Ramos (cell line): Measurements from ENCODE around the gene SPEF2.

Source experiments
- in situ Hi-C: fragments of 300-500 bp; cut with MboI; formaldehyde crosslinking; loops from one replicate; pipeline ENCODE4 v1.14.3; 2022; ENCODE audit warnings: low sequenced_read_pairs; ENCODE audit not compliant: unreplicated experiment

Gene SPEF2

GRCh38 chr5:35707659-35708058 is 90.0 kb downstream of the SPEF2 start:
- in situ Hi-C loops: no loop called here

DNA sequence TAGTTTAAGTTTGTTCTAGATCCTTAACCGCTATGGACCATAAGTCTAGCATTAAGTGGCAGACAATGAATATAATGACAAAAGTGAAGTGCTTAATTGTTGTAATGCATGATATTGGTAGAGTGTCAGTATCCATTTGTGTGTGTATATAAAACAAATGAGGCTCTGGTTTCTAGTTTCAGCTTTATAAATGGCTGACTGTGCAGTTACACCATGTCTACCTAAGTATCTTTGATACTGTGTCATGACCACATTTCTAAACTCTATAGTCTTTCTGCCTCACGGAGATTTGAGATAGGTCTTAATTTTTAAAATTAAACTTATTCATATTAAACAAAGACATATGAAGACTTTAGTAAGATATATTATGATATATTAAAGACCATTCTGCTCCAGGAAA is 92.0 kb downstream of the SPEF2 start:
- in situ Hi-C loops: no loop called here

GRCh38 chr5:35717718-35718117 is 100.1 kb downstream of the SPEF2 start:
- in situ Hi-C loops: no loop called here

GRCh38 chr5:35735718-35736117 is 118.1 kb downstream of the SPEF2 start:
- in situ Hi-C loops: no loop called here

DNA sequence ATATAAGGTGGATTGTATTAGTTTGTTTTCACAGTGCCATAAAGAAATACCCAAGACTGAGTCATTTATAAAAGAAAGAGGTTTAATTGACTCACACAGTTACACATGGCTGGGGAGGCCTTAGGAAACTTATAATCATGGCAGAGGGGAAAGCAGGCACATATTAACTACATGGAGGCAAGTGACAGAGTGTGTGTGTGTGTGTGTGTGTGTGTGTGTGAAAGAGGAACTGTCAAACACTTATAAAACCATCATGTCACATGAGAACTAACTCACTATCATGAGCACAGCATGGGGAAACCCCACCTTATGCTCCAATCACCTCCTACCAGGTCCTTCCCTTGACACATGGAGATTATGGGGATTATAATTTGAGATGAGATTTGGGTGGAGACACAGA is 118.6 kb downstream of the SPEF2 start:
- in situ Hi-C loops: no loop called here

DNA sequence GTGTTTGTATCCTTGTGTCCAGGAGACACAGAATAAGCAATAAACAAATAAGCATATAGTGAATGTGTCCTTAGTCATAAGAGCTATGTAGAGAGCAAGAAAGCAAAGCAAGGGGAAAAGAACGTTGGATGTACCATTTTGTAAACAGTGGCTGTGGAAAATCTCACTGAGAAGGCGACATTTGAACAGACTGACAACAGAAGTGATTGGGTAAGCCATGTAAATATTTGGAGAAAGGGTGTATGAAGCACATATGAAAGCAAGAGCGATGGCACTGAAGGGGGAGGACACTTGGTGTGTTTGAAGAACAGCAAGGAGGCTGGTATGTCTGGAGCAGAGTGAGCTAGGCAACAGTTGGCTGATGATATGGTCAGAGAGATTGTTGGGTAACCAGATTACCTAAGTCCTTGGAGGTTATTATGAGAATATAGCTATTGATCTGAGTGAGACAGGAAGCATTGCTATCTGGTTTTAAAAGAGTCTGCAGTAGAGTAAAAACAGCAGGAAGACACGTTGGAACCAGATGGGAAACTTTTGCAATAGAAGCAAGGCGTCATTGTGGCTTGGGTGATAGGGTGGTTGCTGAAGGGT is 123.6 kb downstream of the SPEF2 start:
- in situ Hi-C loops: no loop called here

DNA sequence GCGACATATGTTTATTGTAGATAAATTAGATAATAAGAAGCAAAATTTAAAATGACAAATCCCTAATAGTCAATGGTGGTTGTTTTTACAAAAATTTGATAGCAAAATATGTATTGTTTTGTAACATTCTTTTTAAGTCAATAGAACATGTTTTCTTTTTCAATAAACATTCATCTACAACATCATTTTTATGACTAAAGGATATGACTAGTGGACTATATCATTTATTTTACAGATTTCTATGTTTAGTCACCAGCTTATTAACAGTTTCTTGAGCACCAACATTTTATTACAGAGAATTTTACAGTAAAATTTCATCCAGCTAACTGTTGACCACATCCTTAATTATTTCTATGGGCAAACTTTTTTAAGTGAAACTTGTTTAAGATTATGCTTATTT is 124.3 kb downstream of the SPEF2 start:
- in situ Hi-C loops: no loop called here

- in situ Hi-C loops: no loop called here
These were observed 126.0 kb downstream of the SPEF2 start for GRCh38 chr5:35743644-35744043.

GRCh38 chr5:35745193-35745592 is 127.5 kb downstream of the SPEF2 start:
- in situ Hi-C loops: no loop called here

GRCh38 chr5:35745660-35746059 is 128.0 kb downstream of the SPEF2 start:
- in situ Hi-C loops: no loop called here

DNA sequence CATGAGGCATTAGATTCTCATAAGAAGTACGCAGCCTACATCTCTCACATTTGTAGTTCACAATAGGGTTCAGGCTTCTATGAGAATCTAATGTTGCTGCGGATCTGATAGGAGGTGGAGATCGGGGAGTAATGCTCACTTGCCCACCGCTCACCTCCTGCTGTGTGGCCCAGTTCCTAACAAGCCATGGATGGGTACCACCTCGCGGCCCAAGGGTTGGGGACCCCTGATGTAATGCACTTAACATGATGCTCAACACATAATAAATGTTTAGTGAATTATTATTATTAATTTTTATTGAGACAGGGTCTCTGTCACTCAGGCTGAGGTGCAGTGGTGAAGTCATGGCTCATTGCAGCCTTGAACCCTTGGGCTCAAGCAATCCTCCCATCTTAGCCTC is 134.3 kb downstream of the SPEF2 start:
- in situ Hi-C loops: no loop called here

- in situ Hi-C loops: no loop called here
These were observed 135.8 kb downstream of the SPEF2 start for GRCh38 chr5:35753500-35753899.

- in situ Hi-C loops: no loop called here
These were observed 136.8 kb downstream of the SPEF2 start for GRCh38 chr5:35754481-35754880.

DNA sequence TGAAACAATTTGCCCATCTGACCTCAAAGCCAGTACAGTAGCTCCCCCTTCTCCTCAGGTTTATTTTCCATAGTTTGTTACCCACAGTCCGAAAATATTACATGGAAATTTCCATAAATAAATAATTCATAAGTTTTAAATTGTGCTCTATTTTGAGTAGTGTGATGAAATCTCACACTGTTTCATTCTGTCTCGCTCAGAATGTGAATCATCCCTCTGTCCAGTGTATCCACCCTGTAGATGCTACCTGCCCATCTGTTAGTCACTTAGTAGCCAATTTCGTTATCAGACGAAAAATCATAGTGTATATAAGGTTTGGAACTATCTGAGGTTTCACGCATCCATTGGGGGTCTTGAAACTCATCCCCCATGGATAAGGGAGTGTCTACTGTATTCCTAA is 138.3 kb downstream of the SPEF2 start:
- in situ Hi-C loops: no loop called here

- in situ Hi-C loops: no loop called here
These were observed 140.6 kb downstream of the SPEF2 start for GRCh38 chr5:35758151-35758724.

DNA sequence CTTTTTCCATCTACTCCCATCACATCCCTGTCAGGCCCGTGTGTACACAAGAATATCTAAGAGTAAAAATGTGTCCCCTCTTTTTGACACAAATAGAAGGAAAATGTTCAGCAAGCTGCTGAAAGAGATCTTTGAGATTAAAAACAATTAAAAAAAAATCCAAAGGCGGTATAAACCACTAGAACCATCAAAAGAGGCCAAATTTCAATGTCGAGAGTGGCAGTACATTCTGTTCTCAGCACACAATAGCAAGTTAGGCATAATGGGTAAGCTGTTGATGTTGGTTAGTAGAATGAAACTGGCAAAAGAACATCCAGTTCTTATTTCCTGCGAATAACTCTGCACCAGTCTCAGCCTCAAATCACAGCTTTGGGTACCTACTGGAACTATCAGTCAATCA is 143.9 kb downstream of the SPEF2 start:
- in situ Hi-C loops: no loop called here

DNA sequence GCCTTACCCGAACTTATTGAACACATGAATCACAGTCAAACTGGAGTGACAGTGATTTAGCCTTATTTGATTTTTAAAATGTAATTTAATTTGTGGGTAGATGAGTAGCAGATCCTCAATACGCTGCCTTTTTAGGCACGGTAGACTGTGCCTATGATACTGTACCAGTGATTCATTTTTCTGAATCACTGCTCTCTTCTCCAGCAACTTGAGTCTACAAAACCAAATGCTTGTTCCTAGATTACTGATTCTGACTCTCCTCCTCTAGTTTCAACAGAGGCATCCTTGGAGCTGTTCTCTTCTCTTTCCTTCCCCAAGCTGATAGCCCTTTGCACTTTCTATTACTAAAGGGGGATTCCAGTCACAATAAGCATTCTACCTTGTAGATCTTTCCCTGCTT is 144.7 kb downstream of the SPEF2 start:
- in situ Hi-C loops: no loop called here

DNA sequence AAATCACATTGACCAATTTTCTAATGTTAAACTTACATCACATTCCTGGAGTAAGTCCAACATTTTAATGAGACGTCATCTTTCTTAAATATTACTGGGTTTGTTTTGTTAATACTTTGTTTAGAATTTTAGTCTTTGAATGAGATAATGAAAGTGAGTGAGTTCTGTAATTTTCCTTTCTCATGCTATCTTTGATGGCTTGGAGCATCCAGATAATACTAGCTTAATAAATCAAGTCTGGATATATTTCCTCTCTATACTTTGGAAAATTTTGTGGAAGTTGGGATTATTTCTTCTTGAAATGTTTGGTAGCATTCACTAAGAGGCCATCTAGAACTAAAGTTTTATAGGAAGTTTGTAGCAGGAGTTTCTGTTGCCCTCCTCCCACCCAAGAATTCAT is 148.3 kb downstream of the SPEF2 start:
- in situ Hi-C loops: no loop called here

DNA sequence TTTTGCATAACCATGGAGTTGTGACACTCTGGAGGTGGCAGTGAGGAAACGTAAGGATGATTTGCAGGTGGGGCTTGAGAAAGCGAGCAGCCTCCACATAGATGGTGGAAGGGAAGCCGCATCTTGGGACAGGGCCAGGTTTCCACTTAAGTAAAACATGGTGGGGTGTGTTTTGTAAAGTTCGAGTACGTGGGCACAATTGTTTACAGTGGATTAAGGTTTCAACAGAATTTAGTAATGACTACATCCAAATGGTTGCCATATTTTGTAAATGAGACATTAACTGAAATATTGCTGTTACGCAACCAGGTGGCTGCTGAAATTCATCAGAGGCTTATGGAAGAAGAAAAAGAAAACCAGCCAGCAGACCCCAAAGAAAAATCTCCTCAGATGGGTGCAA is 153.6 kb downstream of the SPEF2 start:
- in situ Hi-C loops: no loop called here

DNA sequence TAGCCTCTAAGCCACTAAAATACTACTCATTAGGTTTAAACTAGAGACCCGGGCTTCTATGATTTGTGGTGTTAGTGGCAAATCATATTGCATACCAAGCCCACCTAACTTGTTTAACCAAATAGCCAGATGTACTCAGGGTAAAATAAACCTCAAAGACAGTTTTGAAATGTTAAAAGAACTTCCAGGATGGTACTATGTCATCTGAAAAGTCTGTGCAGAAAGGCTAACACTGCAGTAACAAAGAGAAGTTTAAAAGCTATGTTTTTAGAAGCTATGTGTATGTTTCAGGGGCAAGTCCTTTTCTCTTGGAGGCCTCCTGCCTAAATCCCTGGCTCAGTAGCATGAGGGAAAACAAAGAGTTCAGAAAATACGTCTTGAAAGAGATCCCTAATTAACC is 154.2 kb downstream of the SPEF2 start:
- in situ Hi-C loops: no loop called here

GRCh38 chr5:35773967-35774366 is 156.3 kb downstream of the SPEF2 start:
- in situ Hi-C loops: no loop called here

DNA sequence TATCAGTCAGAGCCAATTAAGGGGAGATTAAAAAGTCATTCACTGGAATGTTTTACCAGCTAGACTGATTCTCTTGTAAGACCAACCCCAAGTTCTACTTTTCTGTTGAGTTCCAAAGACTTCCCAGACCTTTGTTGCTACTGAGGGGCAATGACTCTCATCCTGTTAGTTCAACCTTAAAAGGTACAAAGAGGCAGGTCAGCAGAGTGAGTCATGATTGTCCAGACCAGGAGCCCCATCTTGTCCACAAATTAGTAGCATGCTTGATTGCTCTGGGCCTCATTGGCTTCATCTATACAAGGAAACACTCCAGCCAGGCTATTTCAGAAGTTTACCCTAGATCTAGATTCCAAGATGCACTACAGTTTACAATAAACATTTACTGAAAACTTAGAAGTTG is 159.1 kb downstream of the SPEF2 start:
- in situ Hi-C loops: loop anchor here (5.0 kb wide), 1 partner anchor 146 kb away; no protein-coding TSS in a partner anchor
